HepG2 (cell line): ENCODE data around the gene CISH. TPM values are rescaled to one million over a fixed set of nuclear protein-coding genes. Genes with fewer than 3 reads are reported as not detected.

Experiments used
- ATAC-seq: fragments of 200-7000 bp; cut with Tn5 transposase; 3 replicates; pipeline ENCODE4 v1.9.1; 2020; ENCODE audit warnings: mild to moderate bottlenecking, moderate library complexity
- BruUV-seq: library from RNA; stranded (reverse); fragments of 400-500 nt; replicated peaks from 2 replicates; lab custom pipeline; 2021; lab: Mats Ljungman, UMichigan
- CTCF ChIA-PET: fragments of 300-600 bp; formaldehyde crosslinking; extraction: SDS; loops from one replicate; lab custom pipeline; 2021; ENCODE audit warnings: low total read pairs, inconsistent platforms, low intra/inter-chr PET ratio; lab: Yijun Ruan, JAX
- POLR2A ChIA-PET: fragments of 350-600 bp; sonication (Branson Sonifier 250); formaldehyde crosslinking; loops from one replicate; lab custom pipeline; 2020; ENCODE audit warnings: antibody characterized with exemption, inconsistent platforms; lab: Yijun Ruan, JAX
- DNase-seq: peaks from one replicate; pipeline ENCODE4 v3.0.0-alpha.2; 2015; ENCODE audit warnings: low spot score
- FAIRE-seq: peaks from 3 replicates; lab custom pipeline; 2011; peaks lifted over from hg19 to GRCh38; lab: Jason Lieb, UNC
- H2AFZ ChIP-seq: one replicate; pipeline ENCODE4 v1.6.1; 2011; ENCODE audit warnings: low read length, inconsistent platforms
- H3K27ac ChIP-seq: fragments of 300-600 bp; 3 replicates; pipeline ENCODE4 v1.8.0; 2011; ENCODE audit warnings: mixed run types, mild to moderate bottlenecking, mixed read lengths, low read length, inconsistent platforms; ENCODE audit not compliant: insufficient read depth; ENCODE audit errors: extremely low read length
- H3K27me3 ChIP-seq, 2 experiments: fragments of 200-600 bp in 1 of 2; 2 replicates in 1 of 2; 3 replicates in 1 of 2; pipeline versions ENCODE4 v1.6.0 to v1.8.0; 2011; ENCODE audit warnings: low read length in 2 of 2, mild to moderate bottlenecking in 2 of 2, moderate library complexity in 2 of 2, inconsistent platforms in 1 of 2; ENCODE audit not compliant: insufficient read depth in 2 of 2, control insufficient read depth in 1 of 2
- H3K36me3 ChIP-seq, 2 experiments: fragments of 200-600 bp in 1 of 2; replicated peaks in 1 of 2; 2 replicates in 1 of 2; 3 replicates in 1 of 2; pipeline versions ENCODE4 v1.5.1 to v1.8.0; 2011; ENCODE audit warnings: low read length in 2 of 2, inconsistent platforms in 1 of 2; ENCODE audit not compliant: insufficient read depth in 2 of 2, control insufficient read depth in 1 of 2
- H3K4me1 ChIP-seq: 2 replicates; pipeline ENCODE4 v1.5.1; 2012; ENCODE audit warnings: low read length, inconsistent platforms; ENCODE audit not compliant: insufficient read depth
- H3K4me2 ChIP-seq: 2 replicates; pipeline ENCODE4 v1.6.0; 2011; ENCODE audit warnings: low read depth, low read length, inconsistent platforms
- H3K4me3 ChIP-seq, 3 experiments: fragments of 200-600 bp in 1 of 3; sonication (generic), shearing (Covaris generic) in 1 of 3; replicated peaks in 1 of 3; 2 replicates each; pipeline ENCODE4 v1.5.1; 2011 to 2016; ENCODE audit warnings: low read length in 3 of 3, inconsistent platforms in 2 of 3, low read depth in 2 of 3, mild to moderate bottlenecking in 2 of 3, control low read depth in 1 of 3, mixed read lengths in 1 of 3; ENCODE audit not compliant: insufficient read depth in 1 of 3
- H3K79me2 ChIP-seq: one replicate; pipeline ENCODE4 v1.6.1; 2011; ENCODE audit warnings: low read length, inconsistent platforms; ENCODE audit not compliant: insufficient read depth
- H3K9ac ChIP-seq: 2 replicates; pipeline ENCODE4 v1.6.0; 2011; ENCODE audit warnings: mild to moderate bottlenecking, low read depth, low read length, inconsistent platforms; ENCODE audit not compliant: insufficient read depth
- H3K9me3 ChIP-seq: 2 replicates; pipeline ENCODE4 v1.5.1; 2012; ENCODE audit warnings: mild to moderate bottlenecking, low read length
- H4K20me1 ChIP-seq: 2 replicates; pipeline ENCODE4 v1.6.0; 2011; ENCODE audit warnings: inconsistent platforms, mild to moderate bottlenecking, low read length, moderate library complexity; ENCODE audit not compliant: insufficient read depth
- AKAP8 ChIP-seq: sonication (generic); formaldehyde crosslinking; IDR thresholded peaks from 2 replicates; pipeline ENCODE4 v1.5.1; 2020; ENCODE audit warnings: mild to moderate bottlenecking, missing genetic modification reagents
- EEA1 ChIP-seq: sonication (generic); formaldehyde crosslinking; IDR thresholded peaks from 2 replicates; pipeline ENCODE4 v1.5.1; 2020; ENCODE audit warnings: mild to moderate bottlenecking, missing genetic modification reagents, borderline replicate concordance
- IRF2 ChIP-seq: IDR thresholded peaks from 2 replicates; pipeline ENCODE4 v1.6.1; 2018; ENCODE audit warnings: missing genetic modification reagents, missing compliant biosample characterization
- MLLT10 ChIP-seq: sonication (generic); formaldehyde crosslinking; IDR thresholded peaks from 2 replicates; pipeline ENCODE4 v1.4.0; 2020; ENCODE audit warnings: missing genetic modification reagents
- ZFP82 ChIP-seq: sonication (generic); formaldehyde crosslinking; IDR thresholded peaks from 2 replicates; pipeline ENCODE4 v1.5.1; 2020; ENCODE audit warnings: mild to moderate bottlenecking, missing genetic modification reagents, borderline replicate concordance
- ZNF235 ChIP-seq: sonication (generic); formaldehyde crosslinking; IDR thresholded peaks from 2 replicates; pipeline ENCODE4 v1.8.1; 2023; ENCODE audit warnings: mild to moderate bottlenecking, missing genetic modification reagents, borderline replicate concordance
- ZNF678 ChIP-seq: sonication (generic); formaldehyde crosslinking; IDR thresholded peaks from 2 replicates; pipeline ENCODE4 v1.4.0; 2020; ENCODE audit warnings: mild to moderate bottlenecking, missing genetic modification reagents
- ZSCAN31 ChIP-seq: sonication (generic); formaldehyde crosslinking; IDR thresholded peaks from 2 replicates; pipeline ENCODE4 v1.5.0; 2020; ENCODE audit warnings: low read depth, mild to moderate bottlenecking, missing genetic modification reagents
- WGBS: methylation state at CpG from one replicate; pipeline ENCODE4 v1.1.6; 2017; ENCODE audit warnings: low lambda C conversion rate; 5-methylcytosine and 5-hydroxymethylcytosine counted together
- in situ Hi-C: cut with HindIII; loops from 2 replicates; pipeline ENCODE4 v1.10.0; 2017; ENCODE audit warnings: low pct_unique_long_range_greater_than_20kb; ENCODE audit not compliant: extremely low pct_ligation_motif_present
- intact Hi-C: fragments of 100-400 bp; cut with micrococcal nuclease; formaldehyde crosslinking; loops from one replicate; pipeline ENCODE4 v1.10.0; 2022; ENCODE audit not compliant: unreplicated experiment
- polyA plus RNA-seq, 8 experiments: library from polyadenylated mRNA; depleted of rRNA in 3 of 8; stranded (reverse) in 7 of 8; unstranded in 1 of 8; fragments of >200 nt; fragmentation: Illumina TruSeq in 4 of 8; extraction: Trizol in 4 of 8; gene quantifications; 2 replicates each; pipeline versions ENCODE4 v1.2.1 to v1.2.3, GENCODE V29; 2011 to 2016; ENCODE audit warnings: low read depth in 4 of 8, missing spikeins in 1 of 8, mixed read lengths in 1 of 8; ENCODE audit not compliant: insufficient read depth in 1 of 8
- total RNA-seq, 5 experiments: library from RNA; depleted of rRNA; stranded (reverse); fragments of >200 nt; fragmentation: Illumina TruSeq; extraction: Trizol; gene quantifications; 2 replicates each; pipeline ENCODE4 v1.2.3, GENCODE V29; 2016; ENCODE audit warnings: low read depth in 1 of 5
- TF ChIP-seq, protein P1 (sequence below): sonication (generic); formaldehyde crosslinking; IDR thresholded peaks from 2 replicates; pipeline ENCODE4 v1.4.0; 2020; ENCODE audit warnings: missing genetic modification reagents
- TF ChIP-seq, protein P2 (sequence below): sonication (generic); formaldehyde crosslinking; IDR thresholded peaks from 2 replicates; pipeline ENCODE4 v1.8.0; 2022; ENCODE audit warnings: missing genetic modification reagents, mild to moderate bottlenecking, inconsistent platforms, borderline replicate concordance

CISH gene
- total and polyA plus RNA-seq, 2 of the 13 experiments (the other 11 are each of a cell fraction or from before 2014, with no cell fraction given): 0.91 to 1.5 TPM

DNA sequence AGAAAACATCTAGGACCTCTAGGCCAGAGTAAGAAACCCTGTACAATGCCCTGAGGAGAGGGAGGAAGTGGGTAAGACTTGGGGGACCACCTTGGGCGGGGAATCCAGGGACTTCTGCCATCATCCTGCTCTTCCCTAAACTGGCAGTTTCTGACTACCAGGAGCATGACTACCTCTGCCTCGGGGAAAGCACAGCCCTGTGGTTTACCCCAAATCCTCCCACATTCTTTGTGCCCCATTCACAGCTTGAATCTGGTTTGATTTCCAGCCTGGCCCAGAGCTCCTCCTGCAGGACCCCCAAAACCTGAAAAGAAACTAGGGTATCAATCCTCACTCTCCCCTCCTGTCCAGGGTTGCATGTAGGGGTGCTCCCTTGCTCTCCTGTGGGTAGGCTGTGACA lies 48.7 kb downstream of the CISH start:
- WGBS: 0% methylated on average over 2 of the region's 2 CpGs
- Histone ChIP-seq H3K4me2 (no peak overlapping the region), H3K36me3 (no peaks in the 10 kb centered on the region), H4K20me1 (no peaks in the 10 kb centered on the region), H3K4me1 (peaks cover 15% of the 10 kb centered on the region), H3K27ac (no peak overlapping the region), H3K9me3 (no peaks in the 10 kb centered on the region), H2AFZ (no peak overlapping the region), H3K27me3 (peaks cover 5 to 32% of the 10 kb centered on the region in 2 experiments; a peak in 4 of 5 replicates), H3K9ac (no peak overlapping the region), H3K4me3 (no peak overlapping the region), H3K79me2 (no peaks in the 10 kb centered on the region)
- BruUV-seq: no TSS peak
- ChIA-PET CTCF (no interaction called here), POLR2A (no interaction called here)
- ATAC-seq (no peak), FAIRE-seq (no peak), DNase-seq (no peak)
- TF ChIP-seq ZFP82: no peak
- TF ChIP-seq AKAP8 (CRISPR knock-in tag): no peak
- TF ChIP-seq ZNF235 (CRISPR knock-in tag): no peak
- no peak for TF ChIP-seq MLLT10 (CRISPR knock-in tag)
- TF ChIP-seq, protein P1, sequence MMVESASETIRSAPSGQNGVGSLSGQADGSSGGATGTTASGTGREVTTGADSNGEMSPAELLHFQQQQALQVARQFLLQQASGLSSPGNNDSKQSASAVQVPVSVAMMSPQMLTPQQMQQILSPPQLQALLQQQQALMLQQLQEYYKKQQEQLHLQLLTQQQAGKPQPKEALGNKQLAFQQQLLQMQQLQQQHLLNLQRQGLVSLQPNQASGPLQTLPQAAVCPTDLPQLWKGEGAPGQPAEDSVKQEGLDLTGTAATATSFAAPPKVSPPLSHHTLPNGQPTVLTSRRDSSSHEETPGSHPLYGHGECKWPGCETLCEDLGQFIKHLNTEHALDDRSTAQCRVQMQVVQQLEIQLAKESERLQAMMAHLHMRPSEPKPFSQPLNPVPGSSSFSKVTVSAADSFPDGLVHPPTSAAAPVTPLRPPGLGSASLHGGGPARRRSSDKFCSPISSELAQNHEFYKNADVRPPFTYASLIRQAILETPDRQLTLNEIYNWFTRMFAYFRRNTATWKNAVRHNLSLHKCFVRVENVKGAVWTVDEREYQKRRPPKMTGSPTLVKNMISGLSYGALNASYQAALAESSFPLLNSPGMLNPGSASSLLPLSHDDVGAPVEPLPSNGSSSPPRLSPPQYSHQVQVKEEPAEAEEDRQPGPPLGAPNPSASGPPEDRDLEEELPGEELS (CRISPR knock-in tag): no peak
- TF ChIP-seq IRF2 (CRISPR knock-in tag): no peak
- TF ChIP-seq ZSCAN31 (CRISPR knock-in tag): no peak
- in situ Hi-C loops (no loop called here), intact Hi-C loops (no loop called here)

DNA sequence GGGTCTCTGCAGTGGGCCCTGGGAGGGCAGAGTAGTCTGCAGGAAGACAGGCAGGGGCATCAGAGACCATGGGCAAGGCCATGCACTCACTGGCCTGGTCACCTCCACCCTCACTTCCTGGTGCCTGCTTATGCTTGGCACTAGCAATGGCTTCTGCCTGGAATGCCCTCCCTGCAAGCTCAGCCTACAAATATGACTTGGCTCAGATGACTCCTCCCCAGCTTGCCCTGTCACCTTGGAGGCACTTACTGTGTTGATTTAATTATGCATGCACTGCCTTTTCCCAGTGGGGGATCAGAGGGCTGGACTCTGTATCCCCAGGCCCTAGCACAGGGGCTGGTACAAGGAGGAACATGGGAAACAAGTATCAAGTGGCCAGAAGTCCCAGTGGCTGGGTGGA lies 51.9 kb downstream of the CISH start:
- no TSS peak for BruUV-seq
- DNase-seq: no peak
- in situ Hi-C loops (no loop called here), intact Hi-C loops (no loop called here)
- H3K27me3 ChIP-seq: peaks cover 1 to 32% of the 10 kb centered on the region in 2 experiments; a peak in 3 of 5 replicates
- H3K4me3 ChIP-seq: no peak overlapping the region
- TF ChIP-seq ZNF678 (CRISPR knock-in tag) (no peak), EEA1 (CRISPR knock-in tag) (no peak)
- TF ChIP-seq, protein P2, sequence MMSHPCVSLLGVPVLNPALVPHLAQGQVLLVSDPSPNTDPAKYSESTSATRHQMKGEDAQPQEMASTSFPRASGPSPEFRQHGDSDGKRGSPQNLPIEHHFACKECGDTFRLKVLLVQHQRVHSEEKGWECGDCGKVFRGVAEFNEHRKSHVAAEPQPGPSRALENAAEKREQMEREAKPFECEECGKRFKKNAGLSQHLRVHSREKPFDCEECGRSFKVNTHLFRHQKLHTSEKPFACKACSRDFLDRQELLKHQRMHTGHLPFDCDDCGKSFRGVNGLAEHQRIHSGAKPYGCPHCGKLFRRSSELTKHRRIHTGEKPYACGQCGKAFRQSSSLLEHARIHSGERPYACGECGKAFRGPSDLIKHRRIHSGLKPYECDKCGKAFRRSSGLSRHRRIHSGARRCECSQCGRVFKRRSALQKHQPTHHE: no peak
- no peak overlapping the region for H3K27ac ChIP-seq
- H3K4me2 ChIP-seq: no peak overlapping the region
- ChIA-PET POLR2A (no interaction called here), CTCF (no interaction called here)
- H3K9ac ChIP-seq: no peak overlapping the region
- no peaks in the 10 kb centered on the region for H3K79me2 ChIP-seq
- FAIRE-seq: no peak
- H2AFZ ChIP-seq: no peak overlapping the region
- no peaks in the 10 kb centered on the region for H3K9me3 ChIP-seq
- no peak for ATAC-seq
- peaks cover 16% of the 10 kb centered on the region for H3K4me1 ChIP-seq
- H3K36me3 ChIP-seq: no peaks in the 10 kb centered on the region
- H4K20me1 ChIP-seq: no peaks in the 10 kb centered on the region
